NCI-H446 (cell line): ENCODE data around the gene MDN1.

Source experiments
- DNase-seq, 2 experiments: peaks; one replicate each; lab custom pipeline; 2025; lab: John Stamatoyannopoulos, UW

Gene MDN1

DNA sequence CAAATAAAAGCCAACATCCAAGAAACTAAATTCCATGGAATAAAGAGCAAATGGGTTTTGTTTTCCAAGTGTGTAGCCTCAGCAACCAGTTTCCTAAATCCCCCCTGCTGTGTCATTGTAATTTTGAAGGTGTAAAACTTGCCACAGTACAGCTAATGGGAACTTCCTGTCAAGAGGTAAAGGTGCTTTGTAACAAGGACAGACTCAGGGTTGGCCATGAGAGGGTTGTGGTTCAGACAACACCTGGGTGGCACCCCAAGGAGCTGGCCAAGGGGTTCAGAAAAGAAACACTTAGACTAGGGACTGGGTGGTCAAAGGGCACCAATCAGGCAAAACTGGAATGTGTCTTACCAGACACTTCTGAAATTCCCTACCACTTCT, 128.7 kb downstream of the MDN1 start:
- no peak for DNase-seq

DNA sequence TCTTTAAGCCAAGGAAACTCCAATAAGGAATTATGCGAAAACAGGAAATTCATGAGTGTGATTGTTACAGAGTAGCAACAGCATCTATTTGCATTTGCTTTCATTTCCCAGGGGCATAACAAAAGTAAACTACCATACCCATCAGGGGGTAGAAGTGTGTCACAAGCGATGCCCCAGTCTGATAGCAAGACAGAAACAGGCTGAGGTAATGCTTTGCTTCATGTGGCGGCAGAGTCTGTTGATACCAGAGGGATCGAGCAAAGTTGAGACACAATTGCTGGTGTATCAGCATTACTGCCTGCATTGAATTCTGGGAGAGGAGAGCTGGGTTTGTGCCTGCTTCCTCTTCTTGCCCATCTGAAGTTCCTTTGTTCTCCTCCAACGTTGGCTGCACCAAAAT, 129.9 kb downstream of the MDN1 start:
- no peak for DNase-seq

DNA sequence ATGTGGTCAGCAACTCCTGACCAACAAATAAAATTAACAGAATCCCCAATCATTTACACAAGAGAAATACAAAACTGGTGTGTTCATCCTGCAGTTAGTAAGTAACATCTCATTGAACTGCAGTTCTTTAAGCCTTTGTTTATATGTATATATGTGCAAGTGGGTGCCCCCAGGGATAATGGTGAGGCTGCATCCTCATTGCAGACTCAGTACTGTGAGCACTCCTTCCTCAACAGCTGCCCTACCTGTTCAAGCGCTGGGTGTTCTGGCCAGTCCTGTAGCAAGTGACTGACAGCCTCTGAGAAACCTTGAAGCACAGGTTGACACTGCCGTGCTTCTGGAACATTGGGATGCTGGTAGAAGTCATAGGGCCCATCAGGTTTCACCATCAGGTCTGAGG, 131.3 kb downstream of the MDN1 start:
- DNase-seq, result no peak

DNA sequence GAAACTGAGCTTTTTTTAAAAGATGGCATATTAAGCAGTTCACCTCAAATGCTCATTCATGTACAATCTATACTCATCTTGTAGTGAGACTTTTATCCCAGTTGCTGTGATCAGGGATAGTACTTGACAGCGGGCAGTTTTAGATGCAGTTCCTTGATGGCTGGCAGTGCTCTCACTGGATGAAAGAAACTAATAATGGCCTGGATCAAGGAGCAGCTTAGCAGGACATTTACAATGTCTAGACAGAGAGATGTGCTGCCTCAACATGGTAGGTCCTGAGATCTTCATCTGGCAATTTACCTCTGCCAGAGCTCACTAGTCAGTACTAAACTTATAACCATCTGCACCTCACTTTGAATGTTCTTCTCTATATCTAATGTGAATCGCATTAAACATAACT, 134.3 kb downstream of the MDN1 start:
- DNase-seq, result no peak

DNA sequence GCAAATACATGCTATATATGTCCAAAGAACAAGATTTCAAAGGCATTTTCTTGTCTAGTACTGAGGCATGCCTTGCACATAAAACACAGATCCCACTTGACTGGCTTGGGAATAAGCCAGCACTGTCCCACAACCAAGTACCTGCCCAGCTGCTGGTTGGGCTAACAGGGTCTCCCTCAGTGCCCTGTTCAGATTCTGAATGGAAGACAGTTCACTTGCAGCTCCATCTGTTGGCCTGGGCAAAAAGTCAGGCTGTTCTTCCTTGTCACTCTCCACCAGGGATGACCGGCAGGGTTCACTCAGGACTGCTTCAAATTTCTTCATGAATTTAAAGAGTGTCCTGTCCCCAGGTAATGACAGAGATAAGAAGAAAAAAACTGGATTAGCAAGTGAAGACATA, 136.6 kb downstream of the MDN1 start:
- no peak for DNase-seq

DNA sequence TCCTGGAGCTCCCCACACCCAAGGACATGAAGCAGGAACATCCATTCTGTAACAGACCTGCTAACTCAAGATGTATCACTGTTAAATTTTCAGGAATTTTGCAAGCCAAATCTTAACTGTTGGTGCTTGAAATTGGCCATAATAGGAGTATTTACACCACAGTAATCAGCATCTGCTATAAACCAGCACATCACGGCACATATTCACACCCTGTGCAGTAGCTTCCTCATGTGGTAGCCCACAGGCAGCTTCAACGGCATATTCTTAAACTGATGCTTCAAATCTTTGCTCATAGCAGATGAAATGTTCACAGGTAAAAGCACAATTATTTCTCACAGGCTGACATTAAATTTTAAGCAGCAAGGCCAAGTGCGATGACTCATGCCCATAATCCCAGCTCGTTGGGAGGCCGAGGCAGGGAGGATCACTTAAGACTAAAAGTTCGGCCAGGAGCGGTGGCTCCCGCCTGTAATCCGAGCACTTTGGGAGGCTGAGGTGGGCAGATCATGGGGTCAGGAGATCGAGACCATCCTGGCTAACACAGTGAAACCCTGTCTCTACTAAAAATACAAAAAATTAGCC, 137.5 kb downstream of the MDN1 start:
- no peak for DNase-seq

DNA sequence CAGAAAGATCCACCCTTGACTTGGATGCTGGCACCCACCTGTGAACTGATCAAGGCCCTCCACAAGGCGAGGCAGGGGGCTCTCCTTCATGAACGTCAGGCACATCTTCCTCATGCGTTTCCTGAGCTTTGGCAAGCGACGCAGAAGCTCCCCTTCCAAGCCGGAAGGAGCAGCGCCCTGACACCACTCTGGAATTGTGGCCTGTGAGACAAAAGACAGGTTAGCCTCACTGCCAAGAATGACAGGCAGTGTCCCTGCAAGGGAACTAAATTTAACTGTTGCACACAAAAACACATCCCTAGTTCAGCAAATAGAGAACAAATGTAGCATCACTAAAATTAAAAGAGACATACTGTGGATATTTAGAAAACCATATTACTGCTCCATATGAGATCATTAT, 139.0 kb downstream of the MDN1 start:
- no peak for DNase-seq

DNA sequence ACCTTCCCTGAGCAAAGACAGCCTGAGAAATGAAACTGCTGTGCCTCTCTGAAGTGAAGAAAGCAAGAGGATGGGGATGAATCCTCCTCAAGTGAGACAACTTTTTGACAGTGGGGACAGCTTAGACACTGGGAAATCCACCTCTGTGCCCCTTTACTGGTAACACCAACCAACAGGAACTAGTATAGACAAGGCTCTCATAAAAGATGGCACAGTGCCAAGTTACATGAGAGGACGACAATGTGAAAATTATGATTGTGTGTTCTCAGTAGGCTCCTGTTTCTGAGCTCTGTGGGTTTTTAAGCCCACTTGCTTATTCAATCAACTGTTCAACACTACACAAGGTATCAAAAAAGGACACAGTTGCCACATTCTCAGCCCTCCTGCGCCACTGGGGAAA, 139.4 kb downstream of the MDN1 start:
- DNase-seq, result no peak

DNA sequence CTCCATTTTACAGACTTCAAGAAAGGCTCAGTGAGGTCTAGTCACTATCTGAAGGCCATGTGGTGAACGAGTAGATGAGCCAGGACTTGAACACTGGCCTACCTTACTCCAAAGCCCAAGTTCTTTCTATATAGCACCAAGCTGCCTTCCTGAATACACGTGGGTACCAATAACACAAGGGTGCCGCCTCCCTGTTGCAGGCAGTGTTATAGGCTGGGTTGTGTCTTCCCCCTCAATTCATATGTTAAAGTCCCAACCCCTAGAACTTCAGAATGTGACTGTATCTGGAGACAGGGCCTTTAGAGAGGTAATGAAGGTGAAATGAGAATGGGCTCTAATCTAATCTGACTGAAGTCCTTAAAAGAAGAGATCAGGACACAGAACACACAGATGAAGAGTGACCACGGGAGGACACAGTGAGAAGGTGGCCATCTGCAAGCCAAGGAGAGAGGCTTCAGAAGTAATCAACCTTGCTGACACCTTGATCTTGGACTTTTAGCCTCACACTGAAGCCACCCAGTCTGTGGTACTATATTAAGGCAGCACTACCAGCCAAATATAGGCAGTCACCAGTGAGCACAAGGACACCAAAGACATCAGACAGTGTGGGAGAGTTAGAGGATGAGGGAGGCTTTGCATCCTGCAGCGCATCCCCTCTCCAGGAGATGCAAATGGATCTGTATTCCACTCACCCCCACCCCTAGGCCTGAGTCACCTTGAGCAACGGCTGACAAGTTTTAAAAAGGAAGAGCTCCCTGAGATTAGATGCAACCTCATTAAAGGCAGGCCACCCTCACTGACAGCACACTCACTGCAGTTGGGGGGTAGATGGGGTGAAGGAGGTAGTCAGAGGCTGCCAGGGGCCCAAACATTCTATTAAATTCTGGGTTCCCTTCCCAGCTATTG, 140.1 kb downstream of the MDN1 start:
- no peak for DNase-seq

DNA sequence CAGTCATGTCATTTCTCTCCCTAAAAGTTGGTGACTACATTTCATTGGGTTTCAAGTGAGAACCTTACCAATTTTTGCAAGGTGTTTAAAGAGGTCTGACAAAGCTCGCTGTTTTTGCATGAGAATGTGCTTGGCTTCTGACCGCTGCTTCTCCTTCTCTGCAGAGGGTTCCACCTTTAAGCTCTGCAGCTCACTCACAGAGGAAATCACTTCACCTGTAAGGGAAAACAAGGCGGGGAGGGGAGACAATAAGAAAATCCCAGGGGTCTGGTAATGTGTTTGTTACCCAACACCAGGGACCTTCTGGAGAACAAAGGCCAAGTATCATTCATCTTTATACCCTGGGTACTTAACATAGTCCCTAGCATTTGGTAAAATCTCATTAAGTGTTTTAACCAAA, 141.1 kb downstream of the MDN1 start:
- no peak for DNase-seq

DNA sequence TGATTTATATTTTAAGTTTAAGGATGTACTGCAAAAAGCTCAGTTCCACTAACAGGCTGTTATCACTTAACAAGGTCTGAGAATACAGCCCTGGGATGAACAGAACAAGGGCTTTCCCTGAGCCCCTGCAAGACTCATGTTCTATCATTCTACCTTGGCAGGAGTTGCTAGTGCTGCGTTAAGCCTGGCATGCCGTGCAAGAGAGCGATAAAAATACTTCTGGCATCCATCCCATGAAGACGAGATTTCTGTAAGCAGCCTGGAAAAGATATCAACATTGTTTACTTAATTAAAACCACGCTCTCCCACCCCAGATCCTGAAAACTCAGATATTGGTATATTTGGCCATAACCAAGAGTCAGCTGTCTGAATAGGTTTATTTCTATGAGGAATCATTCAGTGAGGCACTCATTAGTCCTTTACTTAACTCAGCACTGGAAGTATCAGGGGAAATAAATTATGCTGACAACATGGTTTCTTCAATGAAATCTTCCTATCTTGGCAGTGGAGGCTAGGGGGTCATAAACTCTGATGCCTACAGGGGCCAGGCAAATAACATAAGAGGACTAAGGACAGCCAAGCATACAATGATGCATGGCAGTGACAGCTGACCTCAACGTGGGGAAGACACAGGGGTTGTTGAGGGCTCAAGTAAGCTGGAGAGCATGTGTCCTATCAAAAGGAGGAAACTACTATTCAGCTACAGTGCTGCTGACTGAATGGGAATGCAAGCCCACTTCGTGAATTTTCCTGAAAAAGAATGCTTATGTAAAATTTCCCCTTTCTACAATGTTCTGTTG, 143.4 kb downstream of the MDN1 start:
- no peak for DNase-seq

DNA sequence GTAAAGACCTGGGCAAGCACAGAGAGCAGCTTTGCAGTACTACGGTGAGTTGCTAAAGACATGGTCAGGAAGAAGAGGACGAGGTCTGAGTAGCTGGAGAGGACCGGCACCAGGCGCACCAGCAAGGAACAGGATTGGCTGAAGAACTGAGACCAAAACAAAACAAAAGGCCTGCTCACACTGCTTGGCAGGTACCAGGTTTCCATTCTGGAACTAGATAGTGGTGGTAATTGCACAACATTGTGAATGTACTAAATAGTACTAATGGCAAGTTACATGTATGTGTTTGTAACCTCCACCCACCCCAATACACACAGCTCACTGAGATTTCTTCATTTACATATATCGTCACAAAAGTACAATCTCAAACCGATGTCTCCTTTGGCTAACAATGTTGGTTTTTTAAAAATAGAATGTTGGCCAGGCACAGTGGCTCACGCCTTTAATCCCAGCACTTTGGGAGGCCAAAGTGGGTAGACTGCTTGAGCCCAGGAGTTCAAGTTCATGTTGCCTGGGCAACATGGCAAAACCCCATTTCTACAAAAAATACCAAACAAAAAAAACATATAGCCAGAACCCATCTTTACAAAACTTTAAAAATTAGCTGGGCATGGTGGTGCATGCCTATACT, 148.5 kb downstream of the MDN1 start:
- no peak for DNase-seq

DNA sequence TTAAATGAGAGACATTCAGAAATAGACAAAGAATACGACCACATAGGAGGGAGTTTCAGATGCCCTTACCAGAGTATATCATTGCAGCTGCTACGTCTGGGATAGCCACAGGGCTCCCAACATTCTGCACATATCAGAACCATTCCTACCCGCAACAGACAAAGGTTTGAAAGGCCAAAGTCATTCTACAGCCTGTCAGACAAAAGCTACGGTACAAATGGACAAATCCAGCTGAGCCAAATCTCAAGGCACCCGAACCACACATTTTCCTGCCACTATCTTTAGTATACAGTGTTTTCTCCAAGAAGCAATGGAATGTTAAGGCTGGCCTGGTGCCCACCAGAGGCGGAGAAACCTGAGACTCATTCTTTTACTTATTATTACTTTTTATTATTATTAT, 150.6 kb downstream of the MDN1 start:
- no peak for DNase-seq

DNA sequence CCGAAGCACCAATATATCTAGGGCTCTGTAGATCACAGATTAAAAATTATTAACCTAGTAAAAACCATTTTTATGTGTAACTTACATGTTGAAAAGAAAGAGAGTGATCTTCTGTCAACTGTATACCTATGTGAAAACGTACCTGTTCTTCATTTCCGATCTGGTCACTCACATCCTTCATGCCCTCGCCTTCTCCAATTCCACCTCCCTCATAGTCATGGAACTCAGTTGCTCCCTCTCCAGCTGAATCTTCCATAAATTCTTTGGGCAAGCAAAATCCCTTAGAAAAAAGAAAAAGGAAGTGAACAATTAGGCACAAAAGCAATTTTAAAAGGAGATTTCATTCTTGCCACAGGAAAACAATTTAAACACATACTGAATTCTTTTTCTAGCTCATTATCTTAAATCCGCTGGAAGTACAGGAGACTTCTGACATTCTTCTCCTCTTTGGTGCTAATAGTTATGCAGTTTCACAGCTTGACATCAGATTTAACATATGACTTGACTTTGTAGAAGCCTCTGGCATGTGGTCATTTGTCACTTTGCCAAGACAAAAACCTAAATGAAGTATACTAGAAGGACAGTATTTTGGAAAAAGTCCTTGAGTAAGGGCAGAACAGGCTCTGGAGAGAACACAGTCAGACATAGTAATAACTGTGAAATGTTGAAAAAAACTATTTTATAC, 151.6 kb downstream of the MDN1 start:
- DNase-seq, result peak in 1 of 2 experiments; percentile 2

DNA sequence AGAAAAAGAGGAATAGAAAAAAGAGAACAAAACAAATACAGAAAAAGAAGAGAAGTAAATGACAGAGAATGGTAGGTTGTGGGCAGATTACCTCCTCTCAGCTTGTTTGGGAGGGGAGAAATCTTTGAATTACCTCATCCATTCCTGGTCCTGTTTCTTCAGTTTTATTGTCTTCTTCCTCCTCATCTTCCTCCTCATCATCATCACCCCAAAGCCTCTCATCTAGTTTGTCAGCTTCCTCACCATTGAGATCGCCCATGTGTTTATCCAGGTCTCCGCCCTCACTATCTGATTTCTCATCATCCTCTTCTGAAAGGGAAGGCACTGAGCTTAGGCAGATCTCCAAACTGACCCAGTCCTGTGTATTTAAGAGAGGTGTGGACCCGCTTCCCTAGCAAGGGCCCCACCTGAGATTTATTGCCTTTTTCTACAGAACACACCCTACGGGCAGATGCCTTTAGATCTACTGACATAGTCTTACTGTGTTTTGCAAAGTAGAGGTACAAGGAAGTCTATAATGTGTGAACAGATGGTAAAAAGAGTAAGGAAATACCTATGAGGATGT, 156.9 kb downstream of the MDN1 start:
- DNase-seq, result no peak

DNA sequence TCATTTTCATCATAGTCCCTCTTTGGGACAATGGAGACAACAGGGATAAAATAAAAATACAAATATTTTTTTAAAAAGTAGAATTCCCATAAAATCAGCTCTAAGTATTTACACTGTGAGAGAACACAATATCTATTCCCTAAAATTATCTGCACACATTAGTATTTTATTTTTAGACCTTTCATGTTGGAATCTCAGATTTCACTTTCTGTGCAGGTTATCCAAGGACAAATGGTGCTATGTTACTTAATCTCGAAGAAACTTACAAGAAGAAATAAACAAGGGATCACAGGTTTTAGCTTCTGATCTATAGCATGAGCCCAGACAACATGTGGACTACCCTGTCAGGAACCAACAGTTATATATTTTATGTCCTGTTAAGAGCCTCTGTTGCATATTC, 158.0 kb downstream of the MDN1 start:
- no peak for DNase-seq

DNA sequence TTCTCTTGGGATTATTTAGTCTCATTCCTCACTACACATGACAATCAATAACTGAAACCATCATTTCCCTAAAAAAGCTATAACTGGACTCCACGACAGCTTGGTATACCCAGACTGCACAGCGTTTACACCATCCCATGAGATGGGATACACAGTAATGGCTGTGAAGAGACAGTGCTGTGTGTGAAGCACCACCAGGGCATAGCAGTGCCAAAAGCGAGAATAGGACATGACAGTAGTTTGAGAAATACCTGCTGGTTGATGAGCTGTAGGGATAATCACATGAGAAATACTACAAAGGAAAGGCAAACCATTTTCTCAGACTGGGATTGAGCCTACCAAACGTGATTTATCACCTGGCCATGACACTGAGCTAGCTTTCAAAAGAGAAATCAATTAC, 158.6 kb downstream of the MDN1 start:
- no peak for DNase-seq

DNA sequence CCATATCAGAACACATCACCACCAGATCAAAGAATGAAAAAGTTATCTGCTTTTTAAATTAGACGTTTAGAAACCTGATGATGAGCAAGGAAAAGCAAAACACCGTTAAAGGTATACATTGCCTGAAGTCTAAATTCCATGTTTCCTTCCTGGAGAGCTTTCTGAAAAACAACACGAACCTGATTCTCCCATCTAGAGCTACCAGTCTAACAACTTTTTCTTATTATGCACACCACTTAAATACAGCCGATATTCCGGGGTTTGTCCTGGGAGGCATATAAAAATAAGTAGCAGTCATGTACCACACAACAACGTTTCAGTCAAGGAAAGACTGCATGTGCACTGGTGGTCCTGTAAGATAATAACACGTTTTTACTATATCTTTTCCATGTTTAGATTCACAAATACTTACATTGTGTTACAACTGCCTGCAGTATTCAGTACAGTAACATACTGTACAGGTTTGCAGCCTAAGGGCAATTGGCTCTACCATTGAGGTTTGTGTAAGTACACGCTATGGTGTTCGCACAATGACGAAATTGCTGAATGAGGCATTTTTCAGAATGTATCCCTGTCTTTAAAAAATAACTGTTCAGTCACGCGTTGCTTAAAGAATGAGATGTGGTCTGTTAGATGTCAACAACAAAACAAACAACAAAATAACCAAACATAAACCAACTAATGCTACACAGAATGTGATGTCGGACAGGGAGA, 162.0 kb downstream of the MDN1 start:
- no peak for DNase-seq

DNA sequence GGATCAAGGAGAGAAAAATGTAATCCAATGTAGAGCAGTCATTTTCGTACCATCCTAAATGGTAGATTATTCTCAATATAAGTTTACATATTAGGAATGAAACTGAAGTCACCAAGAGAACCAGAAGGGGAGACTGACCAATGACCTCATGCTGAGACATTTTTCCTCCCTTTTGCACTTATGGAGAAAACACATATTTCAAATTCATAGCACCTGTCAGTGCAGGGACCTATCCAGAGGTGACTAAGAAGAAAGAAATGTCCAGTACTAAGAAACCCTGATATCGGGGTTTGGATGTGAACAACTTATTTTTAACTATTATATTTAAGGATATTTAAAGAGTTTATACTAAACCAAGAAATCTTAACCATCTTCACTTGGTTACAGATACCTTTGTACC, 164.5 kb downstream of the MDN1 start:
- DNase-seq, result no peak

DNA sequence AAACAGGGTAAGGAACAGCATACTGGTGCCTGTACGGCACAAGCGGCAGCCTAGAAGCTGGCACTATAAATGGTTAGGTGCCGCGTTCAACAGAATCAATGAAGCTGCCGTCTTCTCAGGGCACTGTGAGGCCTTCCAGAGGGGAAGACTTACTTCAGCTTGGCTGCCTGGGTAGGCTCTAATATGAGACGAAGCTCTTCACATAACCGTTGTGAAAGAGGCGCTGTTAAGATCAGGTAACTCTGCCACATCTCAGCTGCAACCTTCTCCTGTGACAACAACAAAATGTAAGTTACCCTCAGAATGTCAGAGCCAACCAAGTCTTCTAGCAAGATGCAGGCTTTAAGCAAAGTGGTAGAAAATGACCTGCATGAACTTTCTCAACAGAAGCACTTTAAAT, 169.0 kb downstream of the MDN1 start:
- DNase-seq, result no peak

DNA sequence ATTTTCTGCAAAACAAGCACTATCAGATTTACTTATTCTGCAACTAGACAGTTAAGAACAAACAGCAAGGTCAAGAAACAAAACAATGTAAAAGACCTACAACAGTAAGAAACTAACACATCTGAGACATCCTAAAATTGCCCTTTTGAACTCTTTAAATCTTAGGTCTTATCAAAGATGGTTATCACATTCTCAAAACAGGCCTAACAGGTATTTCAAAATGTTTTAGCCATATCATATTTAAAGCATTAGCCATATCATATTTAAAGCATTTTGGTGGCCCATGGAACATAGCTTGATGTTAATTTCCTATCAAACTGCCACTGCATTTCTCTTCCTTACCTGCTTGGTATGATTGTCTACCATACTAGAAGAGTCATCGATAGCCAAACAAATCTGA, 169.9 kb downstream of the MDN1 start:
- DNase-seq, result no peak
